ENCODE results near the gene HSF5. TPM values are rescaled to one million over a fixed set of nuclear protein-coding genes. Genes with fewer than 3 reads are reported as not detected.

HSF5 gene
- total RNA-seq, 1 donor from 2014 or later: 0.05 TPM

- no peak overlapping the region for H3K27ac Mint-ChIP-seq (ENCODE audit: unreplicated experiment)
Measured at GRCh38 chr17:58446086-58446485, 42.1 kb downstream of the HSF5 start.

GRCh38 chr17:58436805-58437239 lies 51.4 kb downstream of the HSF5 start:
- Mint-ChIP-seq H3K27me3 (ENCODE audit: low read depth) (peaks cover 30% of the 10 kb centered on the region), H3K9me3 (peaks cover 2% of the 10 kb centered on the region), H3K36me3 (ENCODE audit: low read depth) (no peaks in the 10 kb centered on the region), H3K27ac (ENCODE audit: unreplicated experiment) (no peak overlapping the region), H3K4me3 (no peak overlapping the region), H3K4me1 (no peaks in the 10 kb centered on the region)
- DNase-seq (ENCODE audit: low read depth, low spot score): no peak
- no peak for TF ChIP-seq CTCF (conservative IDR thresholded peaks at IDR 0.05)

More at GRCh38 chr17:58446086-58446485, 42.1 kb downstream of the HSF5 start:
- no peaks in the 10 kb centered on the region for H3K9me3 Mint-ChIP-seq
- no peaks in the 10 kb centered on the region for H3K4me1 Mint-ChIP-seq
- peaks cover 15% of the 10 kb centered on the region for H3K27me3 Mint-ChIP-seq (ENCODE audit: low read depth)
- H3K4me3 Mint-ChIP-seq: no peak overlapping the region
- no peak for TF ChIP-seq CTCF (conservative IDR thresholded peaks at IDR 0.05)
- DNase-seq (ENCODE audit: low read depth, low spot score): no peak
- H3K36me3 Mint-ChIP-seq (ENCODE audit: low read depth): no peaks in the 10 kb centered on the region

DNA sequence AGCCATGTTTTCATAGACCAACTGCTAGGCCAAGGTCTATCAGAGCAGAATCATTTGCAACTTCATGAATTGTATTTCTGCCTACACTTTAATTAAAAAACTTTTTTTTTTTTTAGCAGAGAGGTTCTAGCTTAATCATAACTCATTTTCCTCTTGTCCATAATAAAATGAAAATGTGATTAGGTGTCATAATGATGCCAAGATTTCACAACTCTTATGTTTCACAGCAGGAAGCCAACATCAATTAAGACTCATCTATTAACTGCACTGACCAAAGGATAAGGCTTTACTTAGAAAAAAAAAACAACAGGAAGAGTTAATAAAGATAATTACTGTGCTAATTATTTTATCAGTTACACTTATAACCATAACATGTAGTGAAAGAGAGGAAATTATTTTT lies 52.0 kb downstream of the HSF5 start:
- peaks cover 28% of the 10 kb centered on the region for H3K27me3 Mint-ChIP-seq (ENCODE audit: low read depth)
- H3K9me3 Mint-ChIP-seq: peaks cover 2% of the 10 kb centered on the region
- TF ChIP-seq CTCF (conservative IDR thresholded peaks at IDR 0.05): no peak
- H3K4me3 Mint-ChIP-seq: no peak overlapping the region
- H3K36me3 Mint-ChIP-seq (ENCODE audit: low read depth): no peaks in the 10 kb centered on the region
- H3K27ac Mint-ChIP-seq (ENCODE audit: unreplicated experiment): no peak overlapping the region
- no peaks in the 10 kb centered on the region for H3K4me1 Mint-ChIP-seq
- DNase-seq (ENCODE audit: low read depth, low spot score): no peak

DNA sequence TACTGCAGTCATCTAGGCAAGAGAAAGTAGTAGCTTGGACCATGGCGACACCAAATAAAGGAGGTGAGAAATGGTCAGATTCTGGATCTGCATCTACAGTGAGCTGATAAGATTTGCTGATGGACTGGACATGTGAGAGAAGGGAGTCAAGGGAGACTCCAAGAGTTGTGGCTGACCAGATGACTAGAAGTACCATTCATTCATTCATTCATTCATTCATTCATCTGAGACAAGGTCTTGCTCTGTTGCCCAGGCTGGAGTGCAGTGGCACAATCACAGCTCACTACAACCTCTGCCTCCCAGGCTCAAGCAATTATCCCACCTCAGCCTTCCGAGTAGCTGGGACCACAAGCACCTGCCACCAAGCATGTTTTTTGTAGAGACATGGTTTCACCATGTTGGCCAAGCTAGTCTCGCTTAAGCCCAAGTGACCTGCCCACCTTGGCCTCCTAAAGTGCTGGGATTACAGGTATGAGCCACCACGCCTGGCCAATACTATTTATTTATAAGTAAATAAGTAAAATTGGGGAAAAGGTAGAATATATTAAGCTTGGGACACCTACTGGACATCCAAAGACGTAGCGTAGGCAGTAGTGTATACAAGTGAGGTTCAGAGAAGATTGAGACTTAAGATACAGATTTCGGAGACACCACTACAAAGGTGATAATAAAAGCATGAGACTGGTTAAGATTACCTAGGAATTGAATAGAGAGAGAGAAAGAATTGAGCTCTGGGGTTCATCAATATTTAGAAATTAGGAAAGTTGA lies 55.2 kb downstream of the HSF5 start:
- Mint-ChIP-seq H3K27ac (ENCODE audit: unreplicated experiment) (no peak overlapping the region), H3K4me1 (no peaks in the 10 kb centered on the region), H3K36me3 (ENCODE audit: low read depth) (no peaks in the 10 kb centered on the region), H3K27me3 (ENCODE audit: low read depth) (peaks cover 21% of the 10 kb centered on the region), H3K9me3 (peaks cover 2% of the 10 kb centered on the region), H3K4me3 (no peak overlapping the region)
- no peak for DNase-seq (ENCODE audit: low read depth, low spot score)
- peak; percentile 30 for TF ChIP-seq CTCF (conservative IDR thresholded peaks at IDR 0.05)

DNA sequence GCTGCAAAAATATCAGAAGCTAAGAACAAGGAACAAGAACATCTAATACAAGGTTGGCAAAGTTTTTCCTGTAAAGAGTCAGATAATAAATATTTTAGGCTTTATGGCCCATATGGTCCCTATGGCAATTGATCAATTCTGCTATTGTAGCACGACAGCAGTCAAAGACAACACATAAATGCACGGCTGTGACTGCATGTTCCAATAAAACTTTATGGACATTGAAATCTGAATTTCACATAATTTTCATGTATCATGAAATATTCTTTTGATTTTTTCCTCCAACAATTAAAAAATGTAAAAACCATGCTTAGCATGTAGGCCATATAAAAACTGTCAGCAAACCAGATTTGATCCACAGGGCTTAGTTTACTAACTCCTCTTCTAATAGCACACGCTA lies 60.4 kb downstream of the HSF5 start:
- H3K27ac Mint-ChIP-seq (ENCODE audit: unreplicated experiment): no peak overlapping the region
- DNase-seq (ENCODE audit: low read depth, low spot score): no peak
- H3K9me3 Mint-ChIP-seq: peaks cover 2% of the 10 kb centered on the region
- no peaks in the 10 kb centered on the region for H3K36me3 Mint-ChIP-seq (ENCODE audit: low read depth)
- peaks cover 11% of the 10 kb centered on the region for H3K27me3 Mint-ChIP-seq (ENCODE audit: low read depth)
- no peak overlapping the region for H3K4me3 Mint-ChIP-seq
- H3K4me1 Mint-ChIP-seq: no peaks in the 10 kb centered on the region
- TF ChIP-seq CTCF (conservative IDR thresholded peaks at IDR 0.05): no peak

Data from neural crest cell (in vitro differentiated cells).